Nephron (organoid): ENCODE data around the gene PGAP1.

Source experiments
- H3K27ac Mint-ChIP-seq, 3 experiments: 2 replicates each; pipeline ENCODE4 v1.8.0; 2020; ENCODE audit warnings: mixed read lengths in 3 of 3, mild to moderate bottlenecking in 2 of 3, moderate library complexity in 1 of 3
- H3K27me3 Mint-ChIP-seq: 2 replicates; pipeline ENCODE4 v1.8.0; 2021; ENCODE audit warnings: low read depth, mild to moderate bottlenecking, moderate library complexity, mixed read lengths
- H3K36me3 Mint-ChIP-seq: 2 replicates; pipeline ENCODE4 v1.8.0; 2020; ENCODE audit warnings: low read depth, mixed read lengths
- H3K4me1 Mint-ChIP-seq: 2 replicates; pipeline ENCODE4 v1.8.0; 2020; ENCODE audit warnings: mixed read lengths
- H3K4me3 Mint-ChIP-seq, 3 experiments: 2 replicates each; pipeline ENCODE4 v1.8.0; 2020; ENCODE audit warnings: mild to moderate bottlenecking in 3 of 3, mixed read lengths in 3 of 3, moderate library complexity in 2 of 3
- H3K9me3 Mint-ChIP-seq: 2 replicates; pipeline ENCODE4 v1.8.0; 2020; ENCODE audit warnings: mixed read lengths
- CTCF ChIP-seq, 3 experiments: fragments of 200-600 bp; sonication (generic); IDR thresholded peaks; one replicate each; pipeline ENCODE4 v1.5.0; 2021; ENCODE audit warnings: antibody characterized with exemption in 3 of 3; ENCODE audit not compliant: unreplicated experiment in 3 of 3

PGAP1 gene

GRCh38 chr2:196875414-196875813, 51.1 kb downstream of the PGAP1 start:
- peaks cover 42% of the 10 kb centered on the region for H3K36me3 Mint-ChIP-seq
- no peak overlapping the region for H3K27ac Mint-ChIP-seq
- H3K27me3 Mint-ChIP-seq, result no peaks in the 10 kb centered on the region
- no peaks in the 10 kb centered on the region for H3K9me3 Mint-ChIP-seq
- H3K4me3 Mint-ChIP-seq, result no peak overlapping the region
- H3K4me1 Mint-ChIP-seq, result no peaks in the 10 kb centered on the region
- TF ChIP-seq CTCF (IDR thresholded peaks at IDR 0.05; ENCODE audit: unreplicated experiment in 3 of 3), result no peak

- no peaks in the 10 kb centered on the region for H3K9me3 Mint-ChIP-seq
- H3K27ac Mint-ChIP-seq, result no peak overlapping the region
- no peak for TF ChIP-seq CTCF (IDR thresholded peaks at IDR 0.05; ENCODE audit: unreplicated experiment in 3 of 3)
- no peaks in the 10 kb centered on the region for H3K4me1 Mint-ChIP-seq
- H3K27me3 Mint-ChIP-seq, result no peaks in the 10 kb centered on the region
- no peak overlapping the region for H3K4me3 Mint-ChIP-seq
- H3K36me3 Mint-ChIP-seq, result peaks cover 36% of the 10 kb centered on the region
Observed at GRCh38 chr2:196873511-196873910, 53.0 kb downstream of the PGAP1 start.

GRCh38 chr2:196854629-196855028, 71.9 kb downstream of the PGAP1 start:
- Mint-ChIP-seq H3K9me3 (peaks cover 12% of the 10 kb centered on the region), H3K4me3 (no peak overlapping the region), H3K27me3 (no peaks in the 10 kb centered on the region), H3K36me3 (peaks cover 37% of the 10 kb centered on the region), H3K4me1 (no peaks in the 10 kb centered on the region), H3K27ac (no peak overlapping the region)
- TF ChIP-seq CTCF (IDR thresholded peaks at IDR 0.05; ENCODE audit: unreplicated experiment in 3 of 3), result no peak

GRCh38 chr2:196853301-196854087, 73.0 kb downstream of the PGAP1 start:
- H3K4me1 Mint-ChIP-seq, result no peaks in the 10 kb centered on the region

GRCh38 chr2:196851088-196851487, 75.4 kb downstream of the PGAP1 start:
- TF ChIP-seq CTCF (IDR thresholded peaks at IDR 0.05; ENCODE audit: unreplicated experiment in 3 of 3), result no peak
- Mint-ChIP-seq H3K27me3 (no peaks in the 10 kb centered on the region), H3K36me3 (peaks cover 24% of the 10 kb centered on the region), H3K27ac (no peak overlapping the region), H3K4me1 (no peaks in the 10 kb centered on the region), H3K4me3 (no peak overlapping the region), H3K9me3 (no peaks in the 10 kb centered on the region)

More at GRCh38 chr2:196853301-196854087, 73.0 kb downstream of the PGAP1 start:
- Mint-ChIP-seq H3K27me3 (no peaks in the 10 kb centered on the region), H3K4me3 (no peak overlapping the region), H3K9me3 (peaks cover 2% of the 10 kb centered on the region), H3K27ac (no peak overlapping the region), H3K36me3 (peaks cover 26% of the 10 kb centered on the region)
- no peak for TF ChIP-seq CTCF (IDR thresholded peaks at IDR 0.05; ENCODE audit: unreplicated experiment in 3 of 3)

- Mint-ChIP-seq H3K4me1 (no peaks in the 10 kb centered on the region), H3K4me3 (no peak overlapping the region), H3K9me3 (no peaks in the 10 kb centered on the region), H3K36me3 (peaks cover 33% of the 10 kb centered on the region), H3K27me3 (no peaks in the 10 kb centered on the region), H3K27ac (no peak overlapping the region)
- peak in 1 of 3 experiments; percentile 23 for TF ChIP-seq CTCF (IDR thresholded peaks at IDR 0.05; ENCODE audit: unreplicated experiment in 3 of 3)
Observed at GRCh38 chr2:196849895-196850294, 76.6 kb downstream of the PGAP1 start.
